Epithelial cell of proximal tubule (primary cell): Measurements from ENCODE around the gene PRKN. TPM values are rescaled to one million over a fixed set of nuclear protein-coding genes. Genes with fewer than 3 reads are reported as not detected.

Source experiments
- DNase-seq: peaks from one replicate; pipeline ENCODE4 v3.0.0-alpha.2; 2011; ENCODE audit warnings: low read depth
- H3K4me3 ChIP-seq: 2 replicates; pipeline ENCODE4 v1.5.1; 2011; ENCODE audit warnings: low read depth, mild to moderate bottlenecking, low read length
- CTCF ChIP-seq: conservative IDR thresholded peaks from 2 replicates; pipeline ENCODE4 v1.5.1; 2012; ENCODE audit warnings: low read depth, mild to moderate bottlenecking, low read length
- total RNA-seq: library from RNA; depleted of rRNA; stranded (reverse); fragments of >200 nt; gene quantifications from 2 replicates; pipeline ENCODE4 v1.2.3, GENCODE V29; 2015

The PRKN gene
- total RNA-seq, 1 donor from 2014 or later, result 0.58 TPM

GRCh38 chr6:162526960-162527359 is 200.6 kb downstream of the PRKN start:
- H3K4me3 ChIP-seq, result no peak overlapping the region
- no peak for DNase-seq
- no peak for TF ChIP-seq CTCF

- no peak overlapping the region for H3K4me3 ChIP-seq
- DNase-seq, result no peak
- no peak for TF ChIP-seq CTCF
These were observed 202.4 kb downstream of the PRKN start for GRCh38 chr6:162525181-162525580.

- DNase-seq, result no peak
- no peak for TF ChIP-seq CTCF
- no peak overlapping the region for H3K4me3 ChIP-seq
These were observed 214.8 kb downstream of the PRKN start for GRCh38 chr6:162512744-162513143.

GRCh38 chr6:162497389-162497788 is 230.2 kb downstream of the PRKN start:
- no peak for DNase-seq
- no peak overlapping the region for H3K4me3 ChIP-seq
- no peak for TF ChIP-seq CTCF

GRCh38 chr6:162493917-162494316 is 233.6 kb downstream of the PRKN start:
- H3K4me3 ChIP-seq, result no peak overlapping the region
- TF ChIP-seq CTCF, result no peak
- no peak for DNase-seq

- TF ChIP-seq CTCF, result no peak
- no peak for DNase-seq
These were observed 235.9 kb downstream of the PRKN start for GRCh38 chr6:162491637-162492036.

GRCh38 chr6:162489101-162489976 is 238.2 kb downstream of the PRKN start:
- DNase-seq, result no peak
- no peak for TF ChIP-seq CTCF
- no peak overlapping the region for H3K4me3 ChIP-seq

More at GRCh38 chr6:162491637-162492036, 235.9 kb downstream of the PRKN start:
- H3K4me3 ChIP-seq, result no peak overlapping the region
